HL-60 (cell line): ENCODE results near the gene BMP8B.

Source experiments
- DNase-seq, 2 experiments: peaks; one replicate each; pipeline ENCODE4 v3.0.0-alpha.2; 2010 to 2020; ENCODE audit warnings: low read depth in 1 of 2, low spot score in 1 of 2
- H3K27ac ChIP-seq: fragments of 250-450 bp; sonication (Bioruptor Pico); replicated peaks from 2 replicates; pipeline ENCODE4 v1.5.1; 2020; ENCODE audit warnings: mild to moderate bottlenecking, moderate library complexity
- H3K27me3 ChIP-seq: fragments of 250-450 bp; sonication (Bioruptor Pico); 2 replicates; pipeline ENCODE4 v1.5.1; 2021; ENCODE audit warnings: mild to moderate bottlenecking, moderate library complexity; ENCODE audit not compliant: insufficient read depth, poor library complexity, severe bottlenecking
- H3K4me3 ChIP-seq: replicated peaks from 2 replicates; pipeline ENCODE4 v1.5.1; 2011; ENCODE audit warnings: mild to moderate bottlenecking, control low read depth, low read length; ENCODE audit not compliant: insufficient read depth
- GABPA ChIP-seq: IDR thresholded peaks from 2 replicates; pipeline ENCODE4 v1.6.1; 2012; ENCODE audit warnings: low read depth
- POLR2AphosphoS5 ChIP-seq: IDR thresholded peaks from 2 replicates; pipeline ENCODE4 v1.6.1; 2012; ENCODE audit warnings: low read depth
- SPI1 ChIP-seq: IDR thresholded peaks from 2 replicates; pipeline ENCODE4 v1.6.1; 2012; ENCODE audit warnings: low read depth, mild to moderate bottlenecking, borderline replicate concordance
- TF ChIP-seq, protein P1 (sequence below): IDR thresholded peaks from 2 replicates; pipeline ENCODE4 v1.6.1; 2012; ENCODE audit warnings: low read depth; ENCODE audit not compliant: insufficient replicate concordance
- TF ChIP-seq, protein P2 (sequence below): IDR thresholded peaks from one replicate; pipeline ENCODE4 v1.5.1; 2011; ENCODE audit warnings: low read length, control low read depth, inconsistent platforms; ENCODE audit not compliant: insufficient read depth

The BMP8B gene

DNA sequence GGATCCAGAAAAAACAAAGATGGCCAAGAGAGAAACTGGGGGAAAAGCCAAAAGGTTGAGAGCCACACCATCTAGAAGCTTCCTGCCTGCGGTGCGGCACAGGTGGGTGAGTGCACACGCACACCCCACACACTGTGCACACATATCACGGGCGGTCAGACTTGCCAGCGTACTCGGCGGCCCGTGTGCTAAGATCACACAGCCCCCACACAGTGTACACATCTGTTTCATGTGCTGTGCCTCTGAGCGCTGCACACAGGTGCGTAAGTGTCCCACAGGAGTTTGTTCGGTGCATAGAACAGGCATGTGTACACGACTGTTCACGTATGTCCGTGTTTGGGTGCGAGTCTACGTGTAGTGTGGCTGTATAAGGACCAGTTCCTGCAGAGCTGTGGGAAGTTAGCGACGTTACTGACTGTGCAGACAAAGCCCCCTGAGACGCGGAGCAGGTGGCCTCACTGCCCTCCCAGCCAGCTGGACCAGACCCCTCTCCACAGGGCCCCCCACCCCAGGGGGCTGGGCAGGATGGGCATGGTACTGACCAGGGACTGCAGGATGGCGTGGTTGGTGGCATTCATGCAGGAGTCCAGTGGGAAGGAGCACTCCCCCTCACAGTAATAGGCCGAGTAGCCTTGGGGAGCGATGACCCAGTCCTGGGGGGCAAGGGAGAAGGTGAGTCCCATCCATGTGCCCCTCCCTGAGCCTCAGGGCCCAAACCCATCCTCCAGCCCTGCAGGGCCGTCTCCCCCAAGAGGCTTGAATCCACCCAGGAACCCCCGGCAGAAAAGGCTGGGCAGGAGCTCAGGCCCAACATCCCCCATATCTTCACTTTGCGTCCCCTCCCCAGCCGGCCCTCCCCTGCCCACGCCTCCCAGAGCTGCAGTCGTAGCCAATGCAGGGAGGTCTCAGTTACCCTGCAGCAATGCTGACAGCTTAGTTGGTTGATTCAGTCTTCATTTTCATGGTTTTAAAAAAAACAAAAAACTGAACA lies 25.8 kb downstream of the BMP8B start:
- no peak overlapping the region for H3K4me3 ChIP-seq
- H3K27ac ChIP-seq, result no peak overlapping the region
- no peaks in the 10 kb centered on the region for H3K27me3 ChIP-seq
- no peak for DNase-seq
- no peak for TF ChIP-seq SPI1

DNA sequence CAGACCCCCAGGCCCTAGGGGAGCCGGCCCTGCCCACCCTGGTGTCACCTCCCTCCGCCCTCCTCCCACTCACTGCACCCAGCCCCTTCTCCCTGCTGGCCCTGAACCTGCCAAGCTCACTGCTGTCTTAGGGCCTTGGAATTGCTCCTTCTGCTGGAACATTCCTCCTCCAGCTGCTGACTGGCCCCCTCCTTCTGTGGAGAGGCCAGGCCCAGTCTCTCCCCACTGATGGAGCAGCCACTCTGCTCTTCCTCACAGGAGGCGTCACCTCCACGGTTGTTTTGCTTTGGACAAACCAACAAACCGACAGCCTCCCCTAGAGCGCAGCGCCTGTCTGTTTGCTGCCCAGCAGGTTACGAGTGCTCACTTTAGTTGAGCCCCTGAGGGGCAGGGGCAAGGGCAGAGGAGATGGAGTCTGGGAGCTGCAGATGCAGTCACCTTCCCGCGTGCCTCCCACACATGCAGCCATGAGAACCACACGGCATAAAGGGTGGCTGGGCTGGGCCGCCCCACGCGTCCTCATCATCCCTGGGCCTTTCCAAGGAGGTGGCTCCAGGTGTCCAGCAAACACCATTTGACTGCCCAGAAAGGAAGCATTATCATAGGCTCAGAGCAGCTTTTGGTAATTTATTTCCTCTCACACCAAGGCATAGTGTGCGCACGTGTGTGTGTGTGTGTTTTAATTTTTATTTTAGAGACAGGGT lies 27.0 kb downstream of the BMP8B start:
- Histone ChIP-seq H3K4me3 (no peak overlapping the region), H3K27ac (no peak overlapping the region), H3K27me3 (no peaks in the 10 kb centered on the region)
- no peak for DNase-seq
- no peak for TF ChIP-seq SPI1
- TF ChIP-seq, protein P1, sequence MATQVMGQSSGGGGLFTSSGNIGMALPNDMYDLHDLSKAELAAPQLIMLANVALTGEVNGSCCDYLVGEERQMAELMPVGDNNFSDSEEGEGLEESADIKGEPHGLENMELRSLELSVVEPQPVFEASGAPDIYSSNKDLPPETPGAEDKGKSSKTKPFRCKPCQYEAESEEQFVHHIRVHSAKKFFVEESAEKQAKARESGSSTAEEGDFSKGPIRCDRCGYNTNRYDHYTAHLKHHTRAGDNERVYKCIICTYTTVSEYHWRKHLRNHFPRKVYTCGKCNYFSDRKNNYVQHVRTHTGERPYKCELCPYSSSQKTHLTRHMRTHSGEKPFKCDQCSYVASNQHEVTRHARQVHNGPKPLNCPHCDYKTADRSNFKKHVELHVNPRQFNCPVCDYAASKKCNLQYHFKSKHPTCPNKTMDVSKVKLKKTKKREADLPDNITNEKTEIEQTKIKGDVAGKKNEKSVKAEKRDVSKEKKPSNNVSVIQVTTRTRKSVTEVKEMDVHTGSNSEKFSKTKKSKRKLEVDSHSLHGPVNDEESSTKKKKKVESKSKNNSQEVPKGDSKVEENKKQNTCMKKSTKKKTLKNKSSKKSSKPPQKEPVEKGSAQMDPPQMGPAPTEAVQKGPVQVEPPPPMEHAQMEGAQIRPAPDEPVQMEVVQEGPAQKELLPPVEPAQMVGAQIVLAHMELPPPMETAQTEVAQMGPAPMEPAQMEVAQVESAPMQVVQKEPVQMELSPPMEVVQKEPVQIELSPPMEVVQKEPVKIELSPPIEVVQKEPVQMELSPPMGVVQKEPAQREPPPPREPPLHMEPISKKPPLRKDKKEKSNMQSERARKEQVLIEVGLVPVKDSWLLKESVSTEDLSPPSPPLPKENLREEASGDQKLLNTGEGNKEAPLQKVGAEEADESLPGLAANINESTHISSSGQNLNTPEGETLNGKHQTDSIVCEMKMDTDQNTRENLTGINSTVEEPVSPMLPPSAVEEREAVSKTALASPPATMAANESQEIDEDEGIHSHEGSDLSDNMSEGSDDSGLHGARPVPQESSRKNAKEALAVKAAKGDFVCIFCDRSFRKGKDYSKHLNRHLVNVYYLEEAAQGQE, result no peak
- no peak for TF ChIP-seq GABPA
- TF ChIP-seq POLR2AphosphoS5, result no peak
- TF ChIP-seq, protein P2, sequence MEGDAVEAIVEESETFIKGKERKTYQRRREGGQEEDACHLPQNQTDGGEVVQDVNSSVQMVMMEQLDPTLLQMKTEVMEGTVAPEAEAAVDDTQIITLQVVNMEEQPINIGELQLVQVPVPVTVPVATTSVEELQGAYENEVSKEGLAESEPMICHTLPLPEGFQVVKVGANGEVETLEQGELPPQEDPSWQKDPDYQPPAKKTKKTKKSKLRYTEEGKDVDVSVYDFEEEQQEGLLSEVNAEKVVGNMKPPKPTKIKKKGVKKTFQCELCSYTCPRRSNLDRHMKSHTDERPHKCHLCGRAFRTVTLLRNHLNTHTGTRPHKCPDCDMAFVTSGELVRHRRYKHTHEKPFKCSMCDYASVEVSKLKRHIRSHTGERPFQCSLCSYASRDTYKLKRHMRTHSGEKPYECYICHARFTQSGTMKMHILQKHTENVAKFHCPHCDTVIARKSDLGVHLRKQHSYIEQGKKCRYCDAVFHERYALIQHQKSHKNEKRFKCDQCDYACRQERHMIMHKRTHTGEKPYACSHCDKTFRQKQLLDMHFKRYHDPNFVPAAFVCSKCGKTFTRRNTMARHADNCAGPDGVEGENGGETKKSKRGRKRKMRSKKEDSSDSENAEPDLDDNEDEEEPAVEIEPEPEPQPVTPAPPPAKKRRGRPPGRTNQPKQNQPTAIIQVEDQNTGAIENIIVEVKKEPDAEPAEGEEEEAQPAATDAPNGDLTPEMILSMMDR, result no peak

DNA sequence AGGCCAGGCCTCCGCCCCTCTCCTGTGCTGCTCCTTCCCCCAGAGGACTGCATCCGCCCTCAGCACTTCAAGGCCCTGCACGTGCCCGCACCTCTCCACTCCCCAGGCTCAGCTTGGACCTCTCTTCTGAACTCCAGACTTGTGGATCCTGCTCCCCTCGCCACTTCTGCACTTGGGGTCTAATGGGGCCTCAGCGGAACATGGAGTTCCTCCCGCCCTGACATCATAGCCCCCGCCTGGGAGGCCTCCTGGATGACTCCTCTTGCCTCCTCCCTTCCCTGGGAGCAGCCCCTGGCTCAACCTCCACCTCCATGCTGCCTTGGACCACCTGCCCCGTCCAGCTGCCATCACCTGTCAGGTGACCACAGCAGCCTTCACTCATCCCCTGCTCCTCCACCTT lies 27.6 kb downstream of the BMP8B start:
- Histone ChIP-seq H3K4me3 (no peak overlapping the region), H3K27ac (no peak overlapping the region), H3K27me3 (no peaks in the 10 kb centered on the region)
- TF ChIP-seq GABPA, result no peak
- TF ChIP-seq, protein P2, result no peak
- TF ChIP-seq POLR2AphosphoS5, result no peak
- TF ChIP-seq, protein P1, result no peak
- TF ChIP-seq SPI1, result no peak
- DNase-seq, result no peak
